K562 (cell line): ENCODE measurements around the gene EVI5. TPM values are rescaled to one million over a fixed set of nuclear protein-coding genes. Genes with fewer than 3 reads are reported as not detected.
A peak's percentile ranks its signal among the peaks of the same experiment; 100 is the strongest.

Experiments
- ARID1B ChIP-seq: fragments of 450-650 bp; IDR thresholded peaks from 2 replicates; pipeline ENCODE4 v1.6.1; 2016; ENCODE audit warnings: antibody characterized with exemption, mild to moderate bottlenecking, inconsistent platforms
- BRCA1 ChIP-seq, 2 experiments: fragments of 450-650 bp in 1 of 2; sonication (generic) in 1 of 2; formaldehyde crosslinking in 1 of 2; IDR thresholded peaks; 2 replicates each; pipeline versions ENCODE4 v1.5.0 to v1.6.1; 2017 to 2020; ENCODE audit warnings: mild to moderate bottlenecking in 1 of 2, missing genetic modification reagents in 1 of 2
- CAMTA2 ChIP-seq: fragments of 250-450 bp; sonication (Bioruptor Pico); conservative IDR thresholded peaks from 2 replicates; pipeline ENCODE4 v1.5.1; 2022
- CHD1 ChIP-seq: fragments of 200-600 bp; sonication (generic); IDR thresholded peaks from one replicate; pipeline ENCODE4 v1.6.1; 2012; ENCODE audit warnings: mild to moderate bottlenecking, moderate library complexity, low read length, inconsistent platforms
- CREB3L1 ChIP-seq: fragments of 450-650 bp; IDR thresholded peaks from 2 replicates; pipeline ENCODE4 v1.6.1; 2014; ENCODE audit warnings: low read depth, mild to moderate bottlenecking, moderate library complexity, borderline replicate concordance
- E2F8 ChIP-seq: fragments of 450-650 bp; IDR thresholded peaks from 2 replicates; pipeline ENCODE4 v1.7.1; 2018; ENCODE audit warnings: mild to moderate bottlenecking, low read depth; ENCODE audit not compliant: partially characterized antibody
- MCM7 ChIP-seq, 2 experiments: fragments of 450-650 bp; IDR thresholded peaks; 2 replicates each; pipeline ENCODE4 v1.6.1; 2016 to 2018
- NELFE ChIP-seq: IDR thresholded peaks from 2 replicates; pipeline ENCODE4 v1.6.1; 2011; ENCODE audit warnings: mild to moderate bottlenecking; ENCODE audit not compliant: insufficient read depth, insufficient read length
- POLR2AphosphoS2 ChIP-seq: IDR thresholded peaks from 2 replicates; pipeline ENCODE4 v1.6.1; 2012; ENCODE audit warnings: low read length, improper control_type of control experiment
- RBM17 ChIP-seq: fragments of 200-400 bp; formaldehyde crosslinking; IDR thresholded peaks from 2 replicates; pipeline ENCODE4 v1.6.1; 2017; ENCODE audit warnings: low read depth, mild to moderate bottlenecking, low read length, borderline replicate concordance
- SMAD4 ChIP-seq: fragments of 250-450 bp; sonication (Bioruptor Pico); conservative IDR thresholded peaks from 2 replicates; pipeline ENCODE4 v1.8.0; 2021; ENCODE audit warnings: inconsistent platforms, mild to moderate bottlenecking, moderate library complexity
- SMARCE1 ChIP-seq: fragments of 450-650 bp; IDR thresholded peaks from 2 replicates; pipeline ENCODE4 v1.7.1; 2016; ENCODE audit warnings: mild to moderate bottlenecking
- SNIP1 ChIP-seq: fragments of 450-650 bp; IDR thresholded peaks from 2 replicates; pipeline ENCODE4 v1.7.1; 2017; ENCODE audit warnings: low read depth, mild to moderate bottlenecking
- TCFL5 ChIP-seq: fragments of 250-450 bp; sonication (Bioruptor Pico); conservative IDR thresholded peaks from 2 replicates; pipeline ENCODE4 v1.6.1; 2021; ENCODE audit warnings: mild to moderate bottlenecking, moderate library complexity, matching md5 sums
- ZBTB8A ChIP-seq: fragments of 450-650 bp; IDR thresholded peaks from 2 replicates; pipeline ENCODE4 v1.6.1; 2018; ENCODE audit warnings: mild to moderate bottlenecking, moderate library complexity; ENCODE audit not compliant: partially characterized antibody
- ZFP30 ChIP-seq: fragments of 250-450 bp; sonication (Bioruptor Pico); IDR thresholded peaks from 2 replicates; pipeline ENCODE4 v1.8.0; 2022; ENCODE audit warnings: moderate library complexity, mild to moderate bottlenecking, inconsistent platforms, borderline replicate concordance
- ZKSCAN3 ChIP-seq: fragments of 250-450 bp; sonication (Bioruptor Pico); IDR thresholded peaks from 2 replicates; pipeline ENCODE4 v1.4.0; 2020
- ZNF12 ChIP-seq: sonication (generic); formaldehyde crosslinking; IDR thresholded peaks from 2 replicates; pipeline ENCODE4 v1.4.0; 2020; ENCODE audit warnings: mild to moderate bottlenecking, missing genetic modification reagents
- ZNF133 ChIP-seq: fragments of 250-450 bp; sonication (Bioruptor Pico); IDR thresholded peaks from 2 replicates; pipeline ENCODE4 v1.4.0; 2020; ENCODE audit warnings: mild to moderate bottlenecking
- ZNF184 ChIP-seq: sonication (generic); formaldehyde crosslinking; IDR thresholded peaks from 2 replicates; pipeline ENCODE4 v1.5.0; 2020; ENCODE audit warnings: missing genetic modification reagents
- ZNF668 ChIP-seq: fragments of 250-450 bp; sonication (Bioruptor Pico); IDR thresholded peaks from 2 replicates; pipeline ENCODE4 v1.8.0; 2022; ENCODE audit warnings: mild to moderate bottlenecking, inconsistent platforms
- ZNF780A ChIP-seq: fragments of 250-450 bp; sonication (Bioruptor Pico); IDR thresholded peaks from 2 replicates; pipeline ENCODE4 v1.5.0; 2021; ENCODE audit warnings: mild to moderate bottlenecking
- polyA plus RNA-seq, 8 experiments: library from polyadenylated mRNA; depleted of rRNA in 4 of 8; stranded (reverse) in 5 of 8; unstranded in 3 of 8; fragments of >200 nt; fragmentation: Nextera tagmentation in 2 of 8; fragmentation: Illumina TruSeq in 1 of 8; extraction: Ambion mirVana in 2 of 8; extraction: Trizol in 1 of 8; gene quantifications; 2 replicates each; pipeline versions ENCODE4 v1.2.1 to v1.2.3, GENCODE V29; 2011 to 2014; ENCODE audit warnings: inconsistent platforms in 1 of 8, missing spikeins in 1 of 8
- total RNA-seq, 7 experiments: library from RNA; depleted of rRNA in 6 of 7; stranded (reverse); fragments of >200 nt in 6 of 7; fragmentation: Illumina TruSeq in 2 of 7; extraction: Trizol in 2 of 7; gene quantifications; 2 replicates each; pipeline versions ENCODE4 v1.2.1 to v1.2.3, GENCODE V29; 2011 to 2021; ENCODE audit warnings: low replicate concordance in 1 of 7
- TF ChIP-seq, protein P1 (sequence below), 3 experiments: fragments of 200-800 bp in 1 of 3; sonication (Bioruptor generic) in 1 of 3; sonication (generic) in 1 of 3; formaldehyde crosslinking in 1 of 3; IDR thresholded peaks; 2 replicates each; pipeline versions ENCODE4 v1.6.1 to v1.8.0; 2016 to 2022; ENCODE audit warnings: mild to moderate bottlenecking in 2 of 3, missing compliant biosample characterization in 2 of 3, missing genetic modification characterization in 2 of 3, missing genetic modification reagents in 1 of 3

Gene EVI5
- total and polyA plus RNA-seq, 9 of the 15 experiments (the other 6 are each of a cell fraction or from before 2014, with no cell fraction given): 1.7 to 50.1 (median 13.7) TPM

GRCh38 chr1:92784639-92785500 is at the start of gene EVI5 (continued):
- TF ChIP-seq BRCA1 (IDR thresholded peaks at IDR 0.05) (no peak), BRCA1 (CRISPR knock-in tag; IDR thresholded peaks at IDR 0.05) (no peak), NELFE (no peak), ZBTB8A (no peak), ZKSCAN3 (CRISPR knock-in tag) (no peak), CAMTA2 (CRISPR knock-in tag) (no peak), CHD1 (peak; percentile 77), SMARCE1 (no peak), POLR2AphosphoS2 (no peak), SNIP1 (no peak), MCM7 (IDR thresholded peaks at IDR 0.05) (no peak), TCFL5 (no peak), ZFP30 (no peak), E2F8 (peak; percentile 17), ZNF184 (no peak), ZNF12 (peak; percentile 93), ZNF133 (CRISPR knock-in tag) (no peak), RBM17 (no peak), ZNF668 (CRISPR knock-in tag) (peak; percentile 72; the same call in 1 of the 2 replicates), ARID1B (no peak), CREB3L1 (peak; percentile 87), ZNF780A (CRISPR knock-in tag) (no peak), SMAD4 (0 out of 2 replicates have a peak, but pooled peaks have one; percentile 40)
- TF ChIP-seq, protein P1, sequence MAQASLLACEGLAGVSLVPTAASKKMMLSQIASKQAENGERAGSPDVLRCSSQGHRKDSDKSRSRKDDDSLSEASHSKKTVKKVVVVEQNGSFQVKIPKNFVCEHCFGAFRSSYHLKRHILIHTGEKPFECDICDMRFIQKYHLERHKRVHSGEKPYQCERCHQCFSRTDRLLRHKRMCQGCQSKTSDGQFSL (CRISPR knock-in tag; IDR thresholded peaks at IDR 0.05): peak; percentile 83
- TF ChIP-seq, protein P1 (tag; IDR thresholded peaks at IDR 0.05): no peak
